Spinal cord (tissue), 4 donors: ENCODE measurements around the gene ATOX1. TPM values are rescaled to one million over a fixed set of nuclear protein-coding genes. Genes with fewer than 3 reads are reported as not detected.

Experiments used
- polyA plus RNA-seq, 2 donors: library from polyadenylated mRNA; unstranded; fragments of 120-200 nt; gene quantifications; one replicate each; pipeline ENCODE4 v1.2.1, GENCODE V29; 2013; ENCODE audit not compliant: insufficient read length in 2 of 2
- small RNA-seq: library from RNA; depleted of rRNA; stranded (forward); fragments of <200 nt; gene quantifications from one replicate; pipeline ENCODE3, GENCODE V24; 2014; ENCODE audit warnings: low replicate concordance
- total RNA-seq, 2 donors: library from RNA; depleted of rRNA in 1 of 2; stranded (reverse); fragments of 120-200 nt in 1 of 2; fragments of >200 nt in 1 of 2; gene quantifications; one replicate each; pipeline versions ENCODE4 v1.2.3 to v1.2.4, GENCODE V29; 2013 to 2014

The ATOX1 gene
- total and polyA plus RNA-seq, 4 donors: 57.3 to 116 (median 104) TPM

Small RNA genes within 50 kb of the gene (small RNA-seq; reads per million reads assigned to genes)
- not detected for gene RN7SKP232

Other genes starting within 250 kb of the ATOX1 start
- gene FAT2, start 167.3 kb downstream of the ATOX1 start, total RNA-seq: 10 to 100 TPM in 1 of 2 donors, 1 to 10 TPM in 1; 3.2 to 32.6 TPM
- gene FAT2, start 167.3 kb downstream of the ATOX1 start, polyA plus RNA-seq: 1 to 10 TPM in 1 of 2 donors, under 1 TPM in 1; 0.82 to 5.1 TPM
- gene SPARC, start 71.7 kb downstream of the ATOX1 start, total RNA-seq: 1,000 to 10,000 TPM; 2,298 to 4,374 TPM
- 1,000 to 10,000 TPM; 1,307 to 2,283 TPM for gene SPARC, start 71.7 kb downstream of the ATOX1 start, polyA plus RNA-seq
- 100 to 1,000 TPM; 114 to 131 TPM for gene G3BP1, start 13.3 kb upstream of the ATOX1 start, total RNA-seq
- 10 to 100 TPM; 75.5 to 88.4 TPM for gene G3BP1, start 13.3 kb upstream of the ATOX1 start, polyA plus RNA-seq
- gene GLRA1, start 166.2 kb upstream of the ATOX1 start, total RNA-seq: 10 to 100 TPM in 1 of 2 donors, 1 to 10 TPM in 1; 5.1 to 39.1 TPM
- 10 to 100 TPM in 1 of 2 donors, 1 to 10 TPM in 1; 8.5 to 11.0 TPM for gene GLRA1, start 166.2 kb upstream of the ATOX1 start, polyA plus RNA-seq